ENCODE measurements around the gene SLC41A3.

Gene SLC41A3

GRCh38 chr3:126119008-126119675 lies 35.2 kb upstream of the SLC41A3 start:
- no peak for DNase-seq

GRCh38 chr3:126118591-126118990 lies 34.7 kb upstream of the SLC41A3 start:
- DNase-seq = no peak

- DNase-seq = no peak
These were observed 33.9 kb upstream of the SLC41A3 start for GRCh38 chr3:126117786-126118185.

- DNase-seq = no peak
These were observed 33.3 kb upstream of the SLC41A3 start for GRCh38 chr3:126117212-126117611.

GRCh38 chr3:126116526-126116925 lies 32.6 kb upstream of the SLC41A3 start:
- DNase-seq = no peak

- no peak for DNase-seq
These were observed 30.8 kb upstream of the SLC41A3 start for GRCh38 chr3:126114443-126115386.

- DNase-seq = no peak
These were observed 30.0 kb upstream of the SLC41A3 start for GRCh38 chr3:126113733-126114442.

DNA sequence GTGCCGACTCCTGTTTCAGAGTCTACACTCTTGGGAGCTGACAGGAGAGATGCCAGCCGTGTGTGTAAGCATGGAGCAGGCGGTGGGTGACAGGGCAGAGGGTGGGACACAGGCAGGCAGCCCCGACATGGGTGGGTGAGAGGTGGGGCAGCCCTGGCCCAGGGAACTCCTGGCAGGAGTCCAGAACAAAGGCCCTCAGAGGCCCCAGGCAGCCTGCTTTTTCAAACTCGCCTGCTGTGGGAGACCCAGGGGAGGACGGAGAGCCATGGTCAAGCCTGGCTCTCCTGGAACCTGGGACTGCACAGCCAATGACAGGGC lies 29.3 kb upstream of the SLC41A3 start:
- no peak for DNase-seq

- no peak for DNase-seq
These were observed 28.8 kb upstream of the SLC41A3 start for GRCh38 chr3:126112531-126113237.

- no peak for DNase-seq
These were observed 27.9 kb upstream of the SLC41A3 start for GRCh38 chr3:126111566-126112475.

DNA sequence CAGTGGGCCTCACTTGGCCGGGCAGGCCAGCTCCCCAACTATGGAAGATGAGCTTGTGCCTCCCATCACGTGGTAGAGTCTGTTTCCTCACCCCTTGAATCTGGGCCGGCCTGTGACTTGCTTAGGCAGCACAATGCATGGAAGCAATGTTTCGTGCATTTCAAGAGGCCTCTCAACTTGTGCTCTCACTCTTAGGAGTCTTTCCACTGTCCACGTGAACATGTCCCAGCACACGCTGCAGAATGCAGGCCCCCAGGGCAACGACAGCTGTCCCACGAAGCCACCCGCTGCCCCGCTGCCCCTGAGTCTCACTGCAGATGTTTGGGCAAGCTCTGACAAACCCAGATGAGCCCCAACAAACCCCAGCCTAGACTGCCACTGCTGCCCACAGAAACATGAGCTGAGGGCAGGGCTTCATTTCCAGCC lies 27.2 kb upstream of the SLC41A3 start:
- DNase-seq = no peak

GRCh38 chr3:126110431-126111125 lies 26.7 kb upstream of the SLC41A3 start:
- DNase-seq = no peak

DNA sequence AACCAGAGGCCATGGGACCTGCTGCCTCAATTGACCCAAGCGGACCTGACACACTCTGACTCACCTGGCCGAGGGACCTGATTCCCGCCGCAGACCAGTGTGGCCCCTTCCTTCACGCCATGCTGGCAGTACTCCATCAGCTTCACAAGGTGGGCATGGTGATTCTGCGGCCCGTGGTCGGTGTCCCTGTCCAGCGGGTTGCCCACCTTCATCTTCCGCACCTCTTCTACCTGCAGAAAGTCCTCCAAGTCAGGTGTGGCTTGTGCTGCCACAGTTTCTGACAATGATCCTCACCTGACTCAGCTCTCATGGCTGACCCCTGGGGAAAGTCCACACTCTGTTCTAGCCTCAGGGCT lies 25.9 kb upstream of the SLC41A3 start:
- DNase-seq = no peak

- no peak for DNase-seq
These were observed 25.4 kb upstream of the SLC41A3 start for GRCh38 chr3:126109146-126109879.

GRCh38 chr3:126108676-126109050 lies 24.7 kb upstream of the SLC41A3 start:
- DNase-seq = no peak

DNA sequence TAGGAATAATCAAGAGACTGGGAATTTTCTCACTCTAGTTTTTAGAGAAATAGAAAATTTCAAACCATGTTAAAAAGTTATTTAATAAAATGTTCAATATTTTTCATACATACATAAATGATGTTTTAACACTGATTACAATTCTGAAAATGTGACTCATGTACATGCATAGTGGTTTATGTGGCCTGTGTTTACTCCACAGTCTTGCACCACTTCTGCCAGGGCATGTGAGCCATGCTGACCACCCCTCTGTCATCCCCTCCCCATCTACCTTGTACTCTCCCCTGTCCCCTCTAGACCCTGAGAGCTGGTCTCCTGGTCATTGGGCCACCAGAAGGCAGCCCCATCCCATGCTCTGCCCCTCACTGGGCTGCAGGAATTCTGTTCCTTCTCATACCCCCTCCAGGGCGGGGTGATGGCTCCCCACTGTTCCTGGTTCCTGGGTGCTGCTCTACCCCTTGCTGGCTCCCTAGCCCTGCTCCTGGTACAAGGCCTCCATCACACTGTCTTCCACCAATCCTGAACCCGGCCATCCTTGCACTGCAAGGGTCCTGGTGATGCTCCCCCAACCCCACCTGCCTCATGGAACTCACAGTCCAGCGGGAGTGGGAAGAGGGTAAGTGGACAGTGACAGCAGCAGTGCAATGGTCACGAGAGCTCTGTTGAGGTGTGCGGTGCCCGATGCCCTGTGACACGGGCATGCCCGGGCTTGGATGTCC lies 24.2 kb upstream of the SLC41A3 start:
- no peak for DNase-seq

GRCh38 chr3:126107203-126107939 lies 23.4 kb upstream of the SLC41A3 start:
- DNase-seq = no peak

DNA sequence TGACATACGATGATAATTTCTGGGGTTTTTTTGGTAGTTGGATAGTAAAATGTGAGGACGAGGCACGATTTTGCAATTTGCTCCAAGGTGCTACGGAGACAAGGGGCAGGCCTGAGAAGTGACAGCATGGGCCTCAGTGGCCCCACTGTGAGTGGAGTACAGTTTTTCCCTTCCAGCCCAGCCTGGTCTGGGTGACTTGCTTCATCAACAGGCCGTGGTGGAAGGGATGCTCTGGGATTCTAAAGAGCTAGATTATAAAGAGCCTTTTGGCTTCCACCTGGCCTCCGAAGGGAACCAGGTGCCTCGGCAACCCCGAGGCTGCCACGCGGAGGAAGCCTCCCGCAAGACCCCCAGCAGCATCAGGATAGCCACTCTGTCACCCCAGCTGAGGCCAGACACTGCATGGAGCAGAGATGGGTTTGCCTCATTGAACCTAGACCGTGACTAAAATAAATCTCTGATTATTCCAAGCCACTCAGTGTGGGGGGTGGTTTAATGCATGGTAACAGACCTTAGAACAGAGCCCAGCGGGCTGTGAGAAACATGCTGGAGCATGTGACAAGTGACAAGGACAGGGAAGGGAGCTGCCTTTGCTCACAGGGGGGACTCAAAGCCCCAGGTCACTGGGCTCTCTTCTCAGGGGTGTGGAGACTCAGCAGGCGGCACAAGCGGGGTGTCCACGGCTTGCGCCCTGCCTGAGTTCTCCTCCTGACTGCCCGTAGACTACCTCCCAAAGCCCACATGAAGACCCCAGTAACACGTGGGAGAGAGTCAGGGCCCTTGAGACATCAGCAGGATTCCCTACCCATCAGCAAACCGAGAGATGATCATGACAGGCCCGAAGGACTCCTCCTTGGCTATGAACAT lies 22.6 kb upstream of the SLC41A3 start:
- DNase-seq = no peak

All from NCI-H187 (cell line).